ENCODE data around the gene GLIPR1L2. TPM values are rescaled to one million over a fixed set of nuclear protein-coding genes. Genes with fewer than 3 reads are reported as not detected.
A peak's percentile ranks its signal among the peaks of the same experiment; 100 is the strongest.
"Not testable (repeated sequence)": the region's sequence is repeated elsewhere in the genome, so short reads cannot be mapped to it uniquely, and the experiment has no call there.

The GLIPR1L2 gene
- total RNA-seq, result 0.40 and 0.98 TPM in 2 replicates
- long read RNA-seq, partial matches to known transcripts, result 0 of 3 reads
- long read RNA-seq, other reads (novel, unspliced or antisense), result 1 of 3 reads

DNA sequence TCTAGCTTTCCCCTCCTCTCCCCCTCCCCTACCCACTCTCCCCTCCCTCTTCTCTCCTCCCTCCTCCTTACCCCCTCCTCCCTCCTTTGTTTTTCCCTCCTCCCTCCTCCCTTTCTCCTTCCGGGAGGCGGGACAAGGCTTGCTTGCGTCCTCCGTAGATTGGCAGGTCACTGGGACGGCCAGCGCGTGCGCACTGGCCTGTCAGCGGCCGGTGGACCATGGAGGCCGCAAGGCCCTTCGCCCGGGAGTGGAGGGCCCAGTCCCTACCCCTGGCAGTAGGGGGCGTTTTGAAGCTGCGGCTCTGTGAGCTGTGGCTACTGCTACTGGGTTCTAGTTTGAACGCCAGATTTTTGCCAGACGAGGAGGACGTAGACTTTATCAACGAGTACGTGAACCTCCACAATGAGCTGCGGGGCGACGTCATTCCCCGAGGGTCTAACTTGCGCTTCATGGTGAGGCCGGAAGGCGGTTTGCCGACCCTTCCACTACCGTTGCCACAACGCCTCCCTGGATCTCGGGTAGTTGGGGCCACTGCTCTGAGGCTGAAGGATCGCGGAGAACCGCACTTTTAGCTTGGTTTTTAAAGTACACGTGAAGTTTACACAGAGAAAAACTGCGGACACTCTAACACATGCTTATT, at the start of gene GLIPR1L2:
Gene GLIPR1L2, plus strand, starts transcription at position 191 of the 640 bp plus-strand sequence. Its CDS starts 28 bp downstream, at position 219.
- H3K4me1 Mint-ChIP-seq, result peaks cover 36% of the 10 kb centered on the region
- peak; percentile 94 for DNase-seq (ENCODE audit: low read depth, low spot score)
- no peaks in the 10 kb centered on the region for H3K27me3 Mint-ChIP-seq (ENCODE audit: low read depth)
- peaks cover 2% of the 10 kb centered on the region for H3K36me3 Mint-ChIP-seq (ENCODE audit: low read depth)
- TF ChIP-seq, protein P1, sequence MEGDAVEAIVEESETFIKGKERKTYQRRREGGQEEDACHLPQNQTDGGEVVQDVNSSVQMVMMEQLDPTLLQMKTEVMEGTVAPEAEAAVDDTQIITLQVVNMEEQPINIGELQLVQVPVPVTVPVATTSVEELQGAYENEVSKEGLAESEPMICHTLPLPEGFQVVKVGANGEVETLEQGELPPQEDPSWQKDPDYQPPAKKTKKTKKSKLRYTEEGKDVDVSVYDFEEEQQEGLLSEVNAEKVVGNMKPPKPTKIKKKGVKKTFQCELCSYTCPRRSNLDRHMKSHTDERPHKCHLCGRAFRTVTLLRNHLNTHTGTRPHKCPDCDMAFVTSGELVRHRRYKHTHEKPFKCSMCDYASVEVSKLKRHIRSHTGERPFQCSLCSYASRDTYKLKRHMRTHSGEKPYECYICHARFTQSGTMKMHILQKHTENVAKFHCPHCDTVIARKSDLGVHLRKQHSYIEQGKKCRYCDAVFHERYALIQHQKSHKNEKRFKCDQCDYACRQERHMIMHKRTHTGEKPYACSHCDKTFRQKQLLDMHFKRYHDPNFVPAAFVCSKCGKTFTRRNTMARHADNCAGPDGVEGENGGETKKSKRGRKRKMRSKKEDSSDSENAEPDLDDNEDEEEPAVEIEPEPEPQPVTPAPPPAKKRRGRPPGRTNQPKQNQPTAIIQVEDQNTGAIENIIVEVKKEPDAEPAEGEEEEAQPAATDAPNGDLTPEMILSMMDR (conservative IDR thresholded peaks at IDR 0.05), result peak; percentile 87
- H3K4me3 Mint-ChIP-seq, result peak within 1 kb of the TSS; percentile 93
- peak within 1 kb of the TSS; percentile 99 for H3K27ac Mint-ChIP-seq (ENCODE audit: unreplicated experiment)
- H3K9me3 Mint-ChIP-seq, result no peaks in the 10 kb centered on the region

DNA sequence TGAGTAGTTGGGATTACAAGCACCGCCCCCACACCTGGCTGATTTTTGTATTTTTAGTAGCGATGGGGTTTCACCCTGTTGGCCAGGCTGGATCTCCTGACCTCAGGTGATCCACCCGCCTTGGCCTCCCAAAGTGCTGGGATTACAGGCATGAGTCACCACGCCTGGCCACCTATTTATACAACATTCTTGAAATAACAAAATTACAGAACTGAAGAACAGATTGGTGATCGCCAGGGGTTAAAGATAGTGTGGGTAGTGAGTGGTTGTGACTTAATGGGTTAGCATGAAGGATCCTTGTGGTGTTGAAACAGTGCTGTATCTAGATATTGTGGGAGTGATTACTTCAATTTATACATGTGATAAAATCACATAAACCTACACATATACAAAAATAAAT, 49.0 kb upstream of the GLIPR1L2 start:
- H3K36me3 Mint-ChIP-seq (ENCODE audit: low read depth), result no peaks in the 10 kb centered on the region
- no peak overlapping the region for H3K27ac Mint-ChIP-seq (ENCODE audit: unreplicated experiment)
- H3K9me3 Mint-ChIP-seq, result peaks cover 6% of the 10 kb centered on the region
- no peaks in the 10 kb centered on the region for H3K4me1 Mint-ChIP-seq
- H3K4me3 Mint-ChIP-seq, result no peak overlapping the region
- TF ChIP-seq, protein P1 (conservative IDR thresholded peaks at IDR 0.05), result no peak
- no peaks in the 10 kb centered on the region for H3K27me3 Mint-ChIP-seq (ENCODE audit: low read depth)
- DNase-seq (ENCODE audit: low read depth, low spot score), result no peak

DNA sequence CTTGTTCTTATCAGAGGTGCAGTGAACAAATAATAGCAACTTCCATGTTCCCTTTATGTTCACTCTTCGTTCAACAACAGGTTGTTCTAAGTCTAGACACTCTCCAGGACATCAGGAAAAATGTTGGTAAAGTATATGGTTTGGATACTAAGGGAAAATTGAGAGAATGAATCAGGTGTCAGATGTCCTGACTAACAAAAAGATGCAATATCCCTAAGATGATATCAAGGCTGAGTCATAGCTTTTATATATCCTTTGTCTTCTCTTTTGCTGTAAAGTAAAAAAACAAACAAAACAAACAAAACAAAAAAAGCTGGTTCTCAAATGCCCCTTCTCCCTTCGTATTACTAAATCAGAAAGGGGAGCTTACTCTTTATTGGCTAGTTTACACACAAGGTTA, 45.4 kb upstream of the GLIPR1L2 start:
- Mint-ChIP-seq H3K9me3 (peaks cover 6% of the 10 kb centered on the region), H3K4me1 (no peaks in the 10 kb centered on the region), H3K36me3 (ENCODE audit: low read depth) (no peaks in the 10 kb centered on the region), H3K4me3 (no peak overlapping the region), H3K27me3 (ENCODE audit: low read depth) (no peaks in the 10 kb centered on the region), H3K27ac (ENCODE audit: unreplicated experiment) (no peak overlapping the region)
- DNase-seq (ENCODE audit: low read depth, low spot score), result no peak
- TF ChIP-seq, protein P1 (conservative IDR thresholded peaks at IDR 0.05), result no peak

DNA sequence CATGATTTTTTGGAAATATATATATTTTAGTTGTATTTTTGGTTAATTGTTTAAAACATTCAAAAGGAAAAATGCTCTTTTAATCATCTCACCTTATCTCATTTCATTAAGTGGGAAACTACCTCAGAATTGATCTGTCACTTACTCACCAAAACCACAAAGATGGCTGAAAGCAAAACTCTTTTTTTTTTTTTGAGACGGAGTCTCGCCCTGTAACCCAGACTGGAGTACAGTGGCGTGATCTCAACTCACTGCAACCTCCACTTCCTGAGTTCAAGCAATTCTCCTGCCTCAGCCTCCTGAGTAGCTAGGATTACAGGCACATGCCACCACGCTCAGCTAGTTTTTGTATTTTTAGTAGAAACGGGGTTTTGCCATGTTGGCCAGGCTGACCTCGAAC, 44.7 kb upstream of the GLIPR1L2 start:
- not testable (repeated sequence) for H3K4me1 Mint-ChIP-seq; H3K36me3 Mint-ChIP-seq (ENCODE audit: low read depth); H3K9me3 Mint-ChIP-seq; H3K27ac Mint-ChIP-seq (ENCODE audit: unreplicated experiment); H3K4me3 Mint-ChIP-seq; H3K27me3 Mint-ChIP-seq (ENCODE audit: low read depth); DNase-seq (ENCODE audit: low read depth, low spot score)

DNA sequence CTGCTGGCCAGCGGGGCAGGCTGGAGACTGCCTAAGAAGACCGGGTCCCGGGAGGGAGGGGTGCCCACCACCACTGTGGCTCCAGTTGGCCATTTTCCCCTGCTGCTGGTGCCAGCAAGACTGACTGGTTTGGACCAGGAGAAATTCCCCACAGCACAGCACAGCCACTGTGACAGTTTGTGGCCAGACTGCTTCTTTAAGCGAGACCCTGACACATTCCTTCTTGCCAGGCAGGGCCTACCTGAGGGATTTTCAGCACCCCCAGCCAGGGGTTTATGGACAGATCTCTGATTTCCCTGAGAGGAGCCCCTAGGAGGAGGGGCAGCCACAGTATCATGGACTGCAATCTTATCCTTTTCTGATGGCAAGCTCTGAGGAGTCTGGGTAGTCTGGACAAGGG, 40.9 kb upstream of the GLIPR1L2 start:
- TF ChIP-seq, protein P1 (conservative IDR thresholded peaks at IDR 0.05), result no peak
- no peaks in the 10 kb centered on the region for H3K27me3 Mint-ChIP-seq (ENCODE audit: low read depth)
- H3K27ac Mint-ChIP-seq (ENCODE audit: unreplicated experiment), result no peak overlapping the region
- H3K4me3 Mint-ChIP-seq, result no peak overlapping the region
- H3K36me3 Mint-ChIP-seq (ENCODE audit: low read depth), result peaks cover 20% of the 10 kb centered on the region
- peaks cover 17% of the 10 kb centered on the region for H3K9me3 Mint-ChIP-seq
- no peak for DNase-seq (ENCODE audit: low read depth, low spot score)
- H3K4me1 Mint-ChIP-seq, result no peaks in the 10 kb centered on the region

DNA sequence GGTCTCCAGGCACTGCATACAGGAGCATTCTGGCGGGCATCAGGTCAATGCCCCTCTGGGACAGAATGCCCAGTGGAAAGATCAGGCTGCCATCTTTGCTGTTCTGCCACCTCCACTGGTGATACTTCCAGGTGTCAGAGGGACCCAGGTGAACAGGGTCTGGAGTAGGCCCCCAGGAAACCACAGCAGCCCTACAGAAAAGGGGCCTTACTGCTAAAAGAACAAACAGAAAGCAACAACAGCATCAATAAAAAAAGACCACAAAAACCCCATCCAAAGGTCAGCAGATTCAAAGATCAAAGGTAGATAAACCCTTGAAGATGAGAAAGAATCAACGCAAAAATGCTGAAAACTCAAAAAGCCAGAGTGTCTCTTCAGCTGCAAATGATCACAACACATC, 40.5 kb upstream of the GLIPR1L2 start:
- no peak for DNase-seq (ENCODE audit: low read depth, low spot score)
- Mint-ChIP-seq H3K27ac (ENCODE audit: unreplicated experiment) (no peak overlapping the region), H3K27me3 (ENCODE audit: low read depth) (no peaks in the 10 kb centered on the region), H3K9me3 (peaks cover 19% of the 10 kb centered on the region), H3K4me3 (no peak overlapping the region), H3K4me1 (no peaks in the 10 kb centered on the region), H3K36me3 (ENCODE audit: low read depth) (peaks cover 24% of the 10 kb centered on the region)
- TF ChIP-seq, protein P1 (conservative IDR thresholded peaks at IDR 0.05), result no peak
